ENCODE results near the gene VPS33A.
A peak's percentile ranks its signal among the peaks of the same experiment; 100 is the strongest.
"Not testable (repeated sequence)": the region's sequence is repeated elsewhere in the genome, so short reads cannot be mapped to it uniquely, and the experiment has no call there.

The VPS33A gene

DNA sequence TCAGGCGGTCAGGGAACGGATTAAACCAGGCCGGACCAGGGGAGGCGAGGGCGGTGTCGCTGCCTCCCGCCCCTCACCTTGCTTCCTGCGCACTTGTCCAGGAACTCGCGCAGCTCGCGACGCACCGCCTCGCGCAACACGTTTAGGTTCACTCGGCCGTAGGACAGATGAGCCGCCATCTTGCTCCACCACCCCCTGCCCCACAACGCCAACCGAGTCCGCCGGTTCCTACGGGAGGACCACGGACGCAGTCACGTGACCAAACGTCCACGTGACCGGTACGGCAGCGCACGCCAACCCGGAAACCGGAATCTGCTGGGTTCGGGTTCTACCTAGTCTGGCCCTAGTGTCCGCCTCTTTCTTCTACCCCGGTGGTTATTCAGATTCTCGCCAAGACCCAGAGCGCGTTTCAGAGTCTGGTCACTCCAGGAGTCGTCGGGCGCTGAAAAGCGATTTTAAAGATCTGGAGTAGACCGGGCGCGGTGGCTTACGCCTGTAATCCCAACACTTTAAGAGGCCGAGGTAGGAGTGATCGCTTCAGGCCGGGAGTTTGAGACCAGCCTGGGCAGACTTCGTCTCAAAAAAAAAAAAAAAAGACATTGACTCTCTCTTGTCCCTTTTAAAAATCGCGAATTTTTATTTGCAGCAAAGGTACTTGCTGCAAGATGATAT, at the start of gene VPS33A:
Gene VPS33A (minus strand): TSS at position 265 of the 672 bp plus-strand sequence. CDS start 86 bp downstream, at position 179.
- peak; percentile 98 for DNase-seq

DNA sequence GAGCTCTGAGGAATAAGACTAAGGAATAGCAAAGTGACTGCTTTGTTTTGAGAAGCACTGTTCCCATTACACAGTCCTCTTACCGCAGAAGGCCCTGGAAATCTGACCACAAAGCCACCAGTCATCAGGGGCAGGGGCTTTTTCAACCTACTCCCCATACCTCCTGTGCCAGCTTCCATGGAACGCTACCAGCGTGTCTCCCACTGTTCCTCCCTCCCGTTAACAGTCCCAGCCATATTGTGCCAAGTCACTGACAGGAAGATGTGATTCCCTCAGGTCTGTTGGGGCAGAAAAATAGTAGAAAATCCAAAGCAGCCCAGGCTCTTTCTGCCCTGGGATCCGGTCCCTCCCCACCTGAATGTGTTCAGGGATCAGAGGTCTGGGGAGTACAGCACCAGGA, 46.6 kb upstream of the VPS33A start:
- no peak for DNase-seq

DNA sequence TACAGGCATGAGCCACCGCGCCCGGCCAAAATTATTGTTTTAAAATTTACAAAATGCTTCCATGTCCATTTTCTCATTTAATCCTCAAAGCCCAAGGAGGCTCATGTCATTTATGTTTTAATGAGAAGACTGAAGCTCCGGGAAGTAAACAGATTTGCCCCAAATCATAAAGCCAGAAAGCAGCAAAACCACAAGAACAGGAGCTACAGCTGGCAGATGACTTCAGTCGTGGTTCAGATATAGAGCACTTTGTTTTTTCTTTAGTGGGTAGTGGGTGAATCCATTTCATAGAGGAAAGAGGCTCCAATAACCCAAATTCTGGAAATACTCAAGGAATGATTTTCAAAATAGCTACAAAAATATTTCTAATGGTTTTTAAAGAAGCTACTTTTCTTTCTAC, 45.4 kb upstream of the VPS33A start:
- no peak for DNase-seq

DNA sequence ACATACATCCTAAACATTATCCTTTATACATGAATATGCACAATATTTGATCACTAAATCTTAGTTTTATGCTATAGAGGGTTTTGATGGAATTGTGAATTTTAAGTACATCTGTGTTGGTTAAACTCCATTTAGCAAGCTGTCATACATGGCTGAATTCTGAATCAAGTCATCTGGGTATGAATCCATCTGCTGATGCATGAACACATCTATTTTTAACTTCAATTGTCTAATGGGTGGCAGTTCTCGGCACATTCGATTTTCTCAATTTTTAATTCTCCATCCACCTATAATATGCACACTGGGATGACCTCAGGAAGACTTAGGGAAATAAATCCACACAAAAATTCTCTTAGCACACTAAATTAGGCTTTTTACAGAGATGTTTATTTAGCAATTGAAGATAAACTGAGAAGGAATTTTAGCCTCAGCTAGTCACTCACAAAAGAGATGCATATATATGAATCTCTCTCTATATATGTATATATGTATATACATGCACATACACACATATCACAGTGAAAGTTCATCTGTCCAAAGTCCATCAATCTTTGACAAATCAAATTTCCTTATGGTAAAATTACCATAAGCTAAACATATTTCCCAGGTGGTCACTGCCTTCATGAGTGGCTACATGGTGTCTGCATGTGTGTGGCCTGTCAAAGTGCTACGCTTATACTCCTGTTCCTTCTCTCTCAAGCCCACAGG, 44.5 kb upstream of the VPS33A start:
- DNase-seq = no peak

DNA sequence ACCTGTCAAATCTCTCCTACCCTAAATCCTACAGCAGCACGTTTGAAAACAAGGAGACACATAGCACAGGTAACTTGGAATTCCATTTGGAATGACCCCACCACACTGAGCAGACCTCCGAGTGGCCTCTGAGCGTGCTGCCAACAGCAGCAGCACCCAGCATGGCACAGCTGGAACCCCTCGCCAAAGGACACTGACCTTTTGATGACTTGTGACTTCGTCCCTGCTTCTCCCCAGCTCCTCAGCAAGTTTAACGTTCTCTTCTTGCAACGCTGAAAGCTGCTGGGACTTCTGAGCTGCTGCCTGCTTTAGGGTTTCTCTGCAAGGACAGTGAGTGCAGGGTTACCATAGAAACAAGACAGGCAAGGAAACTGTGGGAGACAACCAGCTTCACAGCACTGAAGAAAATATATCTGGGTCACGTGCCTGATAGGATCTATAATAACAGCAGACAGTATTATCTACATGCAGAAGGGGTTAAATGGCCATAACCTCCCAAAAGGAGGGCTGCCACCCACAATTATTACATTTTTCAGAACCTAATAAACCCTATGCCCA, 43.3 kb upstream of the VPS33A start:
- DNase-seq = no peak

DNA sequence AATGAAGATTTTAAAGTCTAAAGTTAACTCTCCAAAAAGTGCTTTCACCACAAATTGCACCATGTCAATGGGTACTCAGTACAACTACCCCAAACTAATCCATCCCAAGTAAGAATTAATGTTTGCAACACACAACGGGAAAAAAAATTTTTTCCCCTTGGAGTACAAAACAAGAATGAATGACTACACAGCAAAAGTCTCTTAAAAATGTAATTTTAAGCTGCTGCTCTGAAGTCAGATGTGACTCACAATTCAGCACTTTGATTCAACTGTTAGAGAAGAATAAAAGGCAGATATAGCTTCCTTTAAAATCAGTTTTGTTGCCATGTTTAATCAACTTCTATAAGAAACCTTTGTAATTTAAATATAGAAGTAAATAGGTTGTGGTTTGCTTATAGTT, 42.5 kb upstream of the VPS33A start:
- no peak for DNase-seq

DNA sequence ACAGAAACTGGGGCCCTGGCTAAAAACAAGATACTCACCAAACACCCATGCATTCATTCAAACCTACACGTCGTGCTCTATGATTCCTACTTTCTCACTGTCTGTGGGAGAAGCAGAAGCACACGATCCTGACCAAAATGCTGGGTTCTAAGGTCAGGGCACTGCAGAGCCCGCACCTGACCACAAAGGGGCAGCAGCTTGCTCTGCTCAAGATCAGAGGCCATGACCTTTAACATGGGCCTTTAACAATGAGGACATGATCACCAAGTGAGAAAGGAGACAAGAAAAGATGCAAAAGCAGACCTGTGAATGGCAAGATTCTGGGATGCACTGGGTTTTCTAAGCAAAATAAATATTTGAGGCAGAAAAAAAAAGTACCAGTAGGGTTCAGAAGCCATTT, 40.1 kb upstream of the VPS33A start:
- no peak for DNase-seq

DNA sequence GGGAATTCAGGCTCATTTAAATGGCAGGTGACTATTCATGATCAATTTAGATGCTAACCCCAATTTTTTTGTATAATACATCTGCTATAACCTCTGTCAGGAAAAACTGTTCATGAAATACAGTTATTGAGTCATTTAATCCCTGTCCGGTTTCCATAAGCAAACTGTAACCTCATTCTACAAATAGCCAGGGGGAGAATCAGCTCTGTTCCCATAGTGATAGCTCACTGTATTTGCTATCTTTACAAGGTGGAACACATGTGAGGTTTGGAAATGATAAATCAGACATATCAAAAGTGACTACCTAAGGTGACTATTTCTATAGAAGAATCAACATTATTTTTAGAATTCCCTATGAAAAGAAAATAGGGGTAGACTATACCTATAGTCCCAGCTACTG, 38.6 kb upstream of the VPS33A start:
- DNase-seq = no peak

DNA sequence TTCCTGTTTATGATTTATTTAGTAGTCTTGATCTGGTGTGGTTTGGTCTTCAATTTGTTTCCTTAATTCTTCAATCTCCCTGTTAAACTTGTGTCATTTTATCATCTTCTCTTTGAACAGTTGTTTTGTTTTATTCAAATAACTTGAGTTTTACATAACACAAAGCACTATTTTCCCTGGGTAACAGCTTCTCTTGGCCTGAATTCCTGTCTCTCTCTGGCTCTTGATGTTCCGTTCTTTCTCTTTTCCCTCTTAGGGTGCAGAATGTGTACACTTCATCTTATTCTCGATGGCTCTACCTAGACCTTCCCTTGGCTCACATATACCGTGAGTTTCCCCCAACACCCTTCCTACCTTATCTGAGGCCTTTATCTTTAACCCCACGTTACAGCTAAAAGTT, 36.8 kb upstream of the VPS33A start:
- no peak for DNase-seq

DNA sequence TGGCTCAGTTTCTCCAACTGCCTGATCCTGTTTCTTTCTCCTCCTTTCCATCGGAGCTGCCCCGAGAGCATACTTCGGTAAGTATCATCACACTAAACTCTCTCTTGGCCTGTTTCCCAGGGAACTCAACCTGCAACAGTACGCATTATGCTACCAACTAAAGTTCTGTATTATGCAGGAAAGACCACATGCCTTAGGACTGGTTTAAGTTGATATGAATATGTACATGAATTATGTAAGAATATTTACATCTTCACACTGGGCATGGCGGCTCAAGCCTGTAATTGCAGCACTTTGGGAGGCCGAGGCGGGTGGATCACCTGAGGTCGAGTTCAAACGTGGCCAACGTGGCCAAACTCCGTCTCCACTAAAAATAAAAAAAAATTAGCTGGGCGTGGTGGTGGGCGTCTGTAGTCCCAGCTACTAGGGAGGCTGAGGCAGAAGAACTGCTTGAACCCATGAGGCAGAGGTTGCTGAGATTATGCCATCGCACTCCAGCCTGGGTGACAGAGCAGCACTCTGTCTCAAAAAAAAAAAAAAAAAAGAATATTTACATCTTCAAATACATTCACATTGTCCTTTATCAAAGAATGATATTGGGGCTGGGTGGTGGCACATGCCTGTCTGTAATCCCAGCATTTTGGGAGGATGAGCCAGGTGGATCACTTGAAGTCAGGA, 31.9 kb upstream of the VPS33A start:
- DNase-seq = no peak

DNA sequence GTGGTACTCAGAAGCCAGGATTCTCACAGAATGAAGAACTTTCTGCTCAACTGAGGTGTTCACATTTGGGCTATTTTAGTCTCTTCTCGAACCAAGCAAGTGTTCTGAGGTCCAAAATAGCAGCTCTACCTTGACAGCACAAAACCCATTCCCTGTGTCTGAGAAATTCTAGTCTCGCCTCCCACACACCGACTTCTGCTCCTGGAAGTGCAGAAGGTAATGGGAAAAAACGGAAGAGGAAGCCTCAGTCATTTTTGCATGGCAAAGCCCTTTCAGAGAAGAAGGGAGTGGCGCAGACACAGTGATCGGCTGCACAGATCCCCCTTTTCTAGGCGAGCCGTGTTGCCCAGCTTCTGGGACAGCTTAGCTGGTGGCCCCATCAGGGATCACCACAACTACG, 31.2 kb upstream of the VPS33A start:
- no peak for DNase-seq

DNA sequence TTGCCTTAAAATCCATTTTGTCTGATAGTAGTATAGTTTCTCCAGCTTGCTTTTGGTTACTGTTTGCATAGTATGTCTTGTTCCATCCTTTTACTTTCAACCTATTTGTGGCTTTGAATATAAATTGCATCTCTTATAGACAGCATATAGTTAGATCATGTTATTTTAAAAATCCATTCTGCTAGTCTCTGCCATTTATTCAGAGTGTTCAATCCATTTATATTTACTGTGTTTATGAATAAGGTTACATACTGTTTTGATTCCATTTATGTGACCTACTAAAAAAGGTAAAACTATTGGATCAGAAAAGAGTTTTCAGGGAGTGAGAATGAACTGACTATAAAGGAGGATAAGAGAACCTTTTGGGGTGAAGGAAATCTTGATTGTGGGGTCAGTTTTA, 29.6 kb upstream of the VPS33A start:
- no peak for DNase-seq

DNA sequence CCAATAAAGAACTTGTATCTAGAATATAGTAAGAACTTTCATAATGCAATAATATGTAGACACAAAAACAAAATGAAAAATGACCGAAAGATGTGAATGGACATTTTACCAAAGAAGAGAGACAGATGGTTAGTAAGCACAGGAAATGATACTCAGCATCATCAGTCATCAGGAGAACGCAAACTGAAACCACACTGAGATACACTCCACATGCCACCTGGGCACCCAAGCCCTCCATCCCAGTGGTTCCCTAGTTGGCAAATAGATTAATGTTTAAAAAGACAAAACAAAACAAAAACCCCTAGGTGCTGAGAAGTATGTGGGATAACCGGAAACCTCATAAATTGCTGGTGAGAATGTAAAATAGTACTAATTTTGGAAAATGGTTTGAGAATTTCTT, 26.8 kb upstream of the VPS33A start:
- DNase-seq = no peak

DNA sequence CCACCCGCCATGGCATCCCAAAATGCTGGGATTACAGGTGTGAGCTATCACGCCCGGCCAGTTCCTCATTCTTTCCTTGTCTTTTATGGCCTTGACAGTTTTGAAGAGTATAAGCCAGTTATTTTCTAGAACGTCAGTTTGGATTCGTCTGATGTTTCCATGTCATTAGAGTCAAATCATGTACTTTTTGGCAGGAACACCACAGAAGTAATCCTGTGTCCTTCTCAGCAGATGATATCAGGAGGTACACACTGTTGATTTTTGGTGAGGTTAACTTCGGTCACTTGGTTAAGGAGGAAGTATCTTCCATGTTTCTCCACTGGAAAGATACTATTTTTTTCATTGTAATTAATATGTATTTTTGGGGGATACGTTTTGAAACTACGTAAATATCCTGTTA, 25.1 kb upstream of the VPS33A start:
- no peak for DNase-seq

DNA sequence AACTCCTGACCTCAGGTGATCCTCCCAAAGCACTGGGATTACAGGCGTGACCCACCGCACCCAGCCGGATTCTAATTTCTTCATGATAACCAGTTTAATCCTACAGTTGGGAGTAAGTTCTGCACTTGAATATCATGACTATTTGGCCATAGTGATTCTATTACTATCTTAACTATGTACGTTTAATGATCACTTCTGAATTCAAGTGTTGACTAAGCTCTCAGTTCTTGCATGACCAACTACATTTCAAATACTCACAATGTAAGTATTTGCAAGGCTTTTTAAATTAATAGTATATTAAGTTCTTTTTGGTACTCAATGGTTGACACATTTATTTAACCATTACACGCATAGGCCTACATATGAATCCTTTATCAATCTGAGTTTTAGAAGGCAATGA, 17.4 kb upstream of the VPS33A start:
- DNase-seq = no peak

DNA sequence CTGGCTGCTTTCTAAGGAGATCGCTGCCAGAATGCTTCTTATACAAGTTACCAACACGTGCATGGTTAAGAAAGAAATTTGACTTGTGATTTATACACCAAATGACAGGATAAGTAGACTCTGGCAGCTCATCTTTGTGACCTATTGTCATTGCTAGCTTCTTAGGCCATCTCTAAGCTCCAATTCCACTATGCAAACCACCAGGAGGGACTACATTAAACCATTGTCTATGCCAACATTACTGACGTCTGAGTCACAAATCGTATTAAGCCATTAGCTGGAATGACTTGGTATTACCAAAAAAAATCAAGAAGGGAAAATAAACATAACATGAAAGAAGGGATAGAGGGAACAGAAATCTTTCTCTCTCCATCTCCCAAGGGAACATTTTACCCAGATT, 15.8 kb upstream of the VPS33A start:
- no peak for DNase-seq

DNA sequence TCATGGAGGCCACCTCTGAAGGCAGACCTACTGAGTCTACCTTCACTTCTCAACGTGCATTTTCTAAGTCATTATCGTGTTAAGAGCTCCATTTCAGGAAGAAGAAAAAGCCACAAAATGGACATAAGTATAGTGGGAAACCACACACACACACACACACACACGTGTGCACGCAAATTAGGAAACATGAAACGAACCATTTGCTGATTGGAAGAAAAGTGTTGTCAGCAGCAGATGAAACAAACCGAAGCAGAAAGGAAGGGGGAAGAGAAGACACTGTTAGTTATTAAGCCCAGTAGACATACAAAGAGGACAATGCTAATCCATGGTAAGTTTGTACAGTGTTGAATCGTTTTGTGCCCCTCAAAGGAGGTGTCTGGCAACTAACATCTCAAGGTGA, 9.9 kb upstream of the VPS33A start:
- DNase-seq = no peak

DNA sequence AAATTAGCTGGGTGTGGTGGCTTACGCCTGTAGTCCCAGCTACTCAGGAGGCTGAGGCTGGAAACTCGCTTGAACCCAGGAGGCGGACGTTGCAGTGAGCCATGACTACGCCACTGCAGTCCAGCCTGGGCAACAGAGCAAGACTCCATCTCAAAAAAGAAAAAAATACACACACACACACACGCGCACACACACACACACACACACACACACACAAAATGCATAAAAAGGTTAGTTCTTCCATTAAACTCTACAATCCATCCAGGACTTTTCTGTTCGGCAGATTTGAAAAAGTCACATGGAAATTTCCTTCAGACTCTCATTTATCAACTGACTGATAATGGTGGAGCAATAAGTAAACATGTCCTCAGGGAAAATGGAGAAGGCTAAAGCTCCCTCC, 9.2 kb upstream of the VPS33A start:
- no peak for DNase-seq

DNA sequence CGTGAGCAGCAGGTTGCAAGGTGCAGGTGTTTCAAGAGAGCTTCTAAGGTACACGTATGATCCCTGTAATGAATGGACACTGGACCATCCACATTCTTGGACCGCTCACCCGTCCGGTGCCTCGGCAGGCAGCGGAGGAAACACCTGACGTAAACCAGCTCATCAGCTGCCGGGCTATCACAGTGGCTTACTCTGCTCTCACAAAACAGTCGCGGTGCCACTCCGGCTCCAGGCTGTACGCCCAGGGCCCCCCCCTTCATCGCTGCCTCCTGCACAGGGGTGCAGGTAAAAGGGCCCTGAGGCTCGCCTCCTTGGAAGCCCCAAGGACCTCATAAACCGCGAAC, 436 bp downstream of the VPS33A start:
- no peak for DNase-seq

DNA sequence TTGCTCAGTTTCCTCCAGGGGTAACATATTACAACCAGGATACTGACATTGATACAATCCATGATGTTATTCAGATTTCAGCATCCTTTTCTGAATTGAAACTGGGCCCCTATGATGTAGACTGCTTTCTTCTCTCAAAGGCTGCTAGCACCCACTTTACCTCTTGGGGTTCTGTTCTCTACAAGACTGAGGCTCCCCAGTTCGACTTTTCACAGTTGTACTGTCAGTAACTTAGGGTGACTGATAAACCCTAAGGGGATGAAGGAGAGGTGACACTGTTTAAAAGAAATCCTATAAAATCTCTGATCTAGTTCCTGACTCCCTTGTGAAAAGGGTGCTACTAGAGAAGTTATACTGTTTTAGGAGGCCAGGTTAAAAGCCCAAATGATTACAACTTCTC, 818 bp downstream of the VPS33A start:
- no peak for DNase-seq

DNA sequence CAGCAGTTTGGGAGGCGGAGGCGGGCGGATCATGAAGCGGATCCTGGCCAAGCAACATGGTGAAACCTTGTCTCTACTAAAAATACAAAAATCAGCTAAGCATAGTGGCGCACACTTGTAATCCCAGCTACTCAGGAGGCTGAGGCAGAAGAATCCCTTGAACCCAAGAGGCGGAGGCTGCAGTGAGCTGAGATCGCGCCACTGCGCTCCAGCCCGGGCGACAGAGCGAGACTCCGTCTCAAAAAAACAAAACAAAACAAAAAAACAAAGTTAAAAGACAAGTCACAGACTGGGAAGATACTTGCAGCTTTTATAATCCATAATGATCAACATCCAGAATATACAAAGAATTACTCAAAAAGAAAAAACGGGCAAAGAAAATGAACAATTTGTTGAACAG, 5.6 kb downstream of the VPS33A start:
- not testable (repeated sequence) for DNase-seq

DNA sequence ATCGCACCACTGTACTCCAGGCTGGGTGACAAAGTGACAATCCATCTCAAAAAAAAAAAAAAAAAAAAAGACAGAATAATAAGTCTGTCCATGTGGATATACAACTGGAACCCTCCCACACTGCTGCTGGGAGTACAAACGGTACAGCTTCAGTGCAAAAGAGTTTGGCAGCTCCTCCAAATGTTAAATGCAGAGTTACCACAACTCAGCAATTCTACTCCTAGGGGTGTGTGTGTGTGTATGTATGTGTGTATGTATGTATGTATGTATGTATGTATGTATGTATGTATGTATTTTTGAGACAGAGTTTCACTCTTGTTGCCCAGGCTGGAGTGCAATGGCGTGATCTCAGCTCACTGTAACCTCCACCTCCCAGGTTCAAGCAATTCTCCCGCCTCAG, 7.4 kb downstream of the VPS33A start:
- DNase-seq = not testable (repeated sequence)

DNA sequence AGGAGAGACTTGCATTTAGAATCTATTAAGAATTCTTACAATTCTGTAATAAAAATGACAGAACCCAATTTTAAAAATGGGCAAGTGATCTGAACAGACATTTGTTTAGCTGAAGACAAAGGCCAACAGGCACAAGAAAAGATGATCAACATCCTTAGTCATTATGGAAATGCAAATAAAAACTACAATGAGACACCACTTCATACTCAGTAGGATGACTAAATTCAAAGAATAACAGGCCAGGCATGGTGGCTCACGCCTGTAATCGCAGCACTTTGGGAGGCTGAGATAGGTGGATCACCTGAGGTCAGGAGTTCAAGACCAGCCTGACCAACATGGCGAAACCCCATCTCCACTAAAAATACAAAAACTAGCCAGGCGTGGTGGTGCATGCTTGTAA, 7.8 kb downstream of the VPS33A start:
- DNase-seq = not testable (repeated sequence)

DNA sequence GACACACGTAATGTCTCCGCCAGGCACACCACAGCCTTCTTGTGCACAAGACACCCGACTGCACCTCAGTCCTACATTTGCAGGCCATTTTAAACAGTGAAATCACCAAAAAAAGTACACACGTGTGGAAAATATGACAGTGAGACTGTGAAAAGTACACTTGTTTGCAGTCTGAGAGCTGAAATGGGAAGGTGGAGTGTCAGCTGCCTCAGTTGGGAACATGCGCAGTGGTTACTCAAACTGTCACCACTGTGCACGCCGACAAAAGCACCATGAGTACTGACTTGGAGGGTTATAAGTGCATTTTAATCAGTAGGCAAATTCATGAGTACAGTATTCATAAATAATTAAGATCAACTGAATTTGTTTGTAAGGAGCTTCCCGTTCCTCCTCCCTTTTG, 15.8 kb downstream of the VPS33A start:
- no peak for DNase-seq
